ENCODE data around the gene NRROS.

Gene NRROS

GRCh38 chr3:196708467-196708866 is 69.0 kb downstream of the NRROS start:
- DNase-seq (ENCODE audit: low read depth in 1 of 2, low spot score in 1 of 2): peak in 1 of 2 experiments; percentile 65
- no peak for TF ChIP-seq JUND (IDR thresholded peaks at IDR 0.05; ENCODE audit: low read depth)
- in situ Hi-C loops (cut with HindIII; ENCODE audit: low pct_unique_long_range_greater_than_20kb, low sequenced_read_pairs): no loop called here
